Brain pericyte (primary cell): ENCODE data around the gene SGSM2.
A peak's percentile ranks its signal among the peaks of the same experiment; 100 is the strongest.

Experiments
- DNase-seq: peaks from one replicate; pipeline ENCODE4 v3.0.0-alpha.2; 2012; ENCODE audit warnings: low read depth, low spot score

Gene SGSM2

DNA sequence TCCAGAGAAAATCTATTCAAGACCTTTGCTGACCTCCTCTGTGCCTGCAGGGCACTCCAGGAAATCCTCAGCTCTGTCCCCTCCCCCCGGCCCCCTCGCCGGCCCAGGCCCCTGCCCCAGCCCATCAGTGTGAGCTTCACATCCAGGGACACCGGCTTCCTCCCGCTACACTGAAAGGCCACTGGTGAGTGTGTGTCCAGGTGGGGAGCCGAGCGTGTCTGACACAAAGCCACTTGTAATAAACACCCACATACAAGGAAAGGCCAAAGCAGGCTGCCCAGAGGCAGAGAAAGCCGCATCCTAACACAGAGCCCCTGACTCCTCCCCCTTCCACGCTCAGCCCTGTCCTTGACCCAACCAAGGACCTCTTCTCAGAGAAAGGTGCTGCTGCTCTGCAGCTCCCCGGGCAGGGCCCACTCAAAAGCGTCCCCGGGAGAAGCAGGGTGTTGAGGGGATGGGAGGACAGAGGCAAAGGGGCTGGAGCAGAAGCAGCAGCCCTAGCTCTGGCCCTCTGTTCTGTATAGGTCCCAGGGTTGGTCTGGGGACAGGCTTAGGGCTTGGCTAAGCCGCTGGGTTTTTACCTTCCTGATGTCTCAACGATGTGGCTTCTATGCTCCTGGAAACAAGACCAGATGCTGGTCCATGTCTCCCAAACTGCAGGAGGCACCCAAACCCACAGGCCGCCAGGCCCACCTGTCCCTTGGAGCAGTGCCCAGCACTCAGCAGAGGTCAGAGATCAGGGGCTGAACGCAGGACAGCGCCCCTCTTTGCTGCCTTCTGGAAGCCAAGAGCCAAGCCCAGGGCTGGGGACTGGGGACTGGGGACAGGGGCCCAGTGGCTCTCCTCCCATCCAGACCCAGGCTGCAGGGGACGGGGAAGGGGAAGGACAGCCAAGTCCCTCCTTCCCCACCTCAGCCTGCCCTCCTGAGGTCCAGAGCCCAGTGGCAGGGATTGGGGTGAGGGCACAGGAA, 48.2 kb downstream of the SGSM2 start:
- no peak for DNase-seq

GRCh38 chr17:2386400-2387085, 49.2 kb downstream of the SGSM2 start:
- no peak for DNase-seq

DNA sequence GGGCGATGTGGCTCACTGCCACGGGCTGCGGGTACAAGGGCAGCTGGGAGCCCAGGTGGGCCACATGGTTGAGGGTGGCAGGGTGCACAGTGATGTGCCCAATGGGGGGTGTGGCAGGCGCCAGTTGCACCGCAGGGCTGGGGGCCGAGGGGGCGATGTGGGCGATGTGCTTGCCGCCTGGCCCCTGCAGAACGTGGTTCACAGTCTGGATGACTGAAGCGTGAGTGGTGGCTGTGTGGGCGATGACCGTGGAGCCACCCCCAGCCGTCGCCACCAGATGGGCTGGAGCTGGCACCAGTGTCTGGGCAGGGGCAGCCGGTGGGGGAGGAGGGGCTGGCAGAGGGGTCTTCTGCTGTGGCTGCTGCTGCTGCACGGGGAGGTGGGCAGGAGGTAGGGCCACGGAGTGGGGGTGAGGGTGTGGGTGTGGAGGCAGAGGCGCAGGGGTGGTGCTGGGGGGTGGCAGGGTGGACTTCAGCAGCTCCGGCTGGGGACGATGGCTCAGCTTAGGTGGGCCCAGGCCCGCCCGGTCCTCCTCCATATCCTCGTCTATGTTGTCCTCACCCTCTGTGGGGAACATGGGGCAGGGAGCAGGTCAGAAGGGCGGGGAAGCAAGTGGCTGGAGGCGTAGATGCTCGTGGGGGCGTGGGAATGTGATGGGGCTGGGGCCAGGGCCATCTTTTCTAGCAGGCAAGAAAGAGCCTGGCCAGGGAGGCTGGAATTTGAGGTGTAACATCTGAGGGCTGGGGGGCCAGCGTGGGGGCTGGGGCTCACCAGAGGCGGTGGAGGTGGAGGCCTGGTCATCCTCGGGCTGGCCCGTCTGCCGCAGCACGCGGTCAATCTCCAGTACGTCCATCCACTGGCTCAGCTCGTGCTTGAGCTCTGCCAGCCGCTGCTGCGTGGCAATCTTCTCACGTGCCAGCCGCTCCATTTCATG, 50.1 kb downstream of the SGSM2 start:
- DNase-seq, result no peak

- no peak for DNase-seq
Observed at GRCh38 chr17:2388020-2388682, 50.9 kb downstream of the SGSM2 start.

DNA sequence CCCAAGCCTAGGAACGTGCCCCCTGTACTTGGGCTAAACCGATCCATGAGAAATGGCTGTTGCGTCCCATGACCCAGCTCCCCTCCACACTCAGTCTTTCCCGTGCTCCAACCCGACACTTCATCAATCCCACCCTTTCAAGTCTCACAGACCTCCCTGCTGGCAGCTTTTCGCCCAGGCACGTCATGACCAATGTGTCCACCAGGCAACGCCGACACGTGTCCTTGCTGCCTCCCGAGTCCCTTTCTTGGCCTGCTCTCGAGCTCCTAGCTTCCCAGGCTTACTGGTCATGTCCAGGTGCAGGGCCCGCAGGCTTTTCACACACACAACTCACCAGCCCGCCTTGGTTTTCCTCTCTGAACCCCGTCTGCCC, 51.4 kb downstream of the SGSM2 start:
- DNase-seq, result no peak

GRCh38 chr17:2390199-2390836, 53.0 kb downstream of the SGSM2 start:
- DNase-seq, result no peak

GRCh38 chr17:2391597-2392251, 54.4 kb downstream of the SGSM2 start:
- DNase-seq, result no peak

- DNase-seq, result no peak
Observed at GRCh38 chr17:2392252-2393173, 55.2 kb downstream of the SGSM2 start.

DNA sequence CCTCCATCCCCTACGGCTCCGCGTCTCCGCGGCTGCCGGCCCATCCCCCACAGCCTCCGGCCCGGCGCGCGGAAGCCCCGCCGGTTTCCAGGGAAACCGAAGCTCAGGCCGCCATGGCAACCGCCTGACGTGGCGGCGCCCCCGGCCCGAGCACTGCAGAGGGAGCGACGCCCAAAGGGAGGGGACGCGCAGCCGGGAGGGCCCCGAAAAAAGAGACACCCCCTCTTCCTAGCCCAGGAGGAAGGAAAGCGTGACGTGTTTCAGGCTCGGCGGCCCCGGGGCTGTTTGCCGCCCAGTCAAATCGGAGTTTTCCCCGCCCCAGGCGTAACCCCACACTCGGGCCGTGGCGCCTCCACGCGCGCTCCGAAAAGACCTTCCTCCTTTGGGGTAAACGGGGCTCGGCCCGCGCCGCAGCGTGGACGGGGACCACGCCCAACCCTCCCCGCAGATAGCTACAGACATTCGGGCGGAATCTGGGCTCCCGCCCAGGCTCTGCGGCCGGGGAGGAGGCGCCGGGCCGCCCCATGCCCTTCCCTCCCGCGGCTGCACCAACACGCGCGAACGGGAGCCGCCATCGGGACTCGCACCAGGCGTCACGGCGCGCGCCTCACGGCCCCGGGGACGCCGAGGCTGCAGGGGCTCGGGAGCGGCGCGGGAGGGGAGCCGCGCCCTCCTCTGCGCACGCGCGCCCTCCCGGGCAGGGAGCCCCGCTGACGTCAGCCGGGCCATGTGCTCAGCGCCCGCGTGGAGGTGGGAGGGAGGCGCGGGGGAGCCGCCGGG, 56.1 kb downstream of the SGSM2 start:
- DNase-seq, result no peak

GRCh38 chr17:2393954-2394749, 56.9 kb downstream of the SGSM2 start:
- DNase-seq, result no peak

- no peak for DNase-seq
Observed at GRCh38 chr17:2394775-2395201, 57.5 kb downstream of the SGSM2 start.

DNA sequence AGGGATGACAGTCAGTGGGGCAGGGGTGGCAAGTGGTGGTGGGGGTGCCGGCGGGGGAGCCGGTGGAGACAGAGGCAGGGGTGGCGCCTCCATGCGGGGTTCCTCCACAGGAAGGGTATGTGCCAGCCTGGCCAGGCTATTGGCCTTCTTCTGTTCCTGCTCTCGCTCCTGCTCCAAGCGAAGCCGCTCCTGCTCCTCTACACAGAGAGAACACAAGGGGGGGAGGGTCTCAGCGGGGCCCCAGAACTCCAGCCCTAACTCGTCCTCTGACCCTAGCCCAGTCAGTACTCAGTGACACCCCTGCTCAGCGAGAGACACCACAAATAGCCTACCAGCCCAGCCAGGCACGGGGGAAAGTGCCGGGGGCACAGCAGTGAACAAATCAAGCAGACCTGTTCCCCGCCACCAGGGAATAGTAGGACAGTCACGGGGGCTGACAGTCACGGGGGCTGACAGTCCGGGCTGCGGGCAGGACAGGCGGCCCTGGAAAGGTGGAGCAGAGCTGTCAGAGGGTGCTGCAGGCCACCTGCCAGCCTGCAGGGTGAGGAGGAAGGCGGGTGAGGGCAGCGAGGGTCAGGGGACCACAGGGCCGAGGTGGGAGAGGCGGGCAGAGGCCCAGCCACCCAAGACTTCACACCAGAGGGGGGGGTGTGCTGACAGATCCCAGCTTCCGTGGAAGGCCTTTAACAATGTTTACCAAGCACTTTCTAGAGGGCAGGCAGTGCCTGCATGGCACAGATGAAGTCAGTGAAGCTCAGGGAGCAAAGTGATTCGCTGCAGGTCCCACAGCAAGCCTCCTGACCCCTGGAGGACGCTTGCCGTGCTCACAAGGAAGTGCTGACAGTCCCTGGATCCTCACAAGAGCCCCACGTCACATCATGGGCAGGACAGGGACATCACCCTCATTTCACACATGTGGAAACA, 58.2 kb downstream of the SGSM2 start:
- no peak for DNase-seq

- DNase-seq, result no peak
Observed at GRCh38 chr17:2396192-2396567, 58.9 kb downstream of the SGSM2 start.

DNA sequence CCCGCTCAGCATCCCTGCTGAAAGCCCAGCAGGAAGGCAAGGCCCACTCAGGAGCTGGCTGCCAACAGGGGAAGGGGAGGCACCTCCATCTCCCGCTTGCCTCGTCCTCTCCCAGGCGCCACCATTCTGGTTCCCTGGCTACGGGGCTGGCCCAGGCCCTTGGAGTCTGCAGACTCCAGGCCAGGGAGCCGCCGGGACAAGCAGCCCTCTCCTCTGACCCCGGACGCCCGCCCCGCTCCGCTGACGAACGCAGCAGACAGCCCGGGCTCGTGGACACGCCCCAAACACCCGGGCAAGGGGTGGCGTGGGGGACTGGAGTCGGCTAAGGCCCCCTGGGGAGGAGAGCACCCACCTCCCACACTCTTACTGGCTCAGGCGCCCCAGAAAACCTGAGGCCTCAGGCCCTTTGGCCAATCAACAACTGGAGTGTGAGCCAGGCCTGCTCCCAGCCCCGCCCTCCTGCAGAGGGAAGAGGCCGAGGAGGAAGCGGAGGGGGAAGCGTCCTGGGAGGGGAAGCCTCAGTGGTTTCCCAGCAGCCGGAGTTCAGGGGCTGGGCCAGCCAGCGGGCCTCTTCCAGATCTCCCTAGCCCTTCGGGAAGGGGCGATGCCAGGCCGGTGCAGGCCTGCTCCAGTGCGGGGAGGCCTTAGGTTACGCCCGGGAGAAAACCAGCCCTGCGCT, 59.4 kb downstream of the SGSM2 start:
- peak; percentile 95 for DNase-seq

DNA sequence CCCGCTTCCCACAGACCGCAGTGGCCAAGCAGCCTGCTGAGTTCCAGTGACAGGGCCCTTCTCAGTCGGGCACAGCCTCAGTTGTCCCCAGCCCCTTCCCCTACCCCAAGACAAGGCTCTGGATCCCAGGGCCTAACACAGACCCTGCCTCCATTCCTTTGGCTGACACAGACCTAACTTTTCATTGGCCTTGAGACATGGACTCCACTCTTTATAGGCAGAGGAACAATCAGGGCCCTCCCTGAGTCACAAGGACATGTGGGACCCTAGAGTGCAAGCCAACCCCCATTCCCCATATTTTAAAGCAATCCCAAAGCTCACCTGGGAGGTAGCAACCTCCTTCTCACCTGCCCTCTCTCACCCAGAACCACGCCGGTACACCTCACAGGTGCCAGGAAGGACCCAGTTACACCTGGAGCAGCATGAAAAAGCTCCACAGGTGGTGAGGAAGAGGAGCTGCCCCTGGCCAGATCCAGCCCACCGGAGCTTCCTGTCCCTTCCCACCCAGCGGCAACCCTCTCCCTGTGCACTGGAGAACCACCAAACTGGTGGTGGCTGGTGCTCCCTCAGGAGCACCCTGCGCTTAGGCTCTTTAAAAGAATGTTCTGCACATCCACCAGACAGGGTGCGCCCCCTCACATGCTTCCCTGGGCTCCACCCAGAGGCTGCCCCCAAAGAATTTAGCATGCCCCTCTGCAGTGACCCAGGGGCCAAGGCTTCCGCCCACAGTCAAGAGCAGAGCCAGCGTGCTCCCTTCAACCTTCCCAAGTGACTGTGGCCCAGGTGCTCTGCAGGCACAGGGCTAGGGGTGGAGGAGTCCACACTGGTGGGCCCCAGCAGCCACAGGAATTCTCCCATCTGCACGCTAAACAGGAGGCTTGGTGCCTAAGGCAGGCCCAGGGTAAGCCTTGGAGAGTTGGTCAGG, 60.2 kb downstream of the SGSM2 start:
- no peak for DNase-seq
